Adrenal gland (tissue), 5 donors: ENCODE data around the gene SLC26A8.
"Not testable (repeated sequence)": the region's sequence is repeated elsewhere in the genome, so short reads cannot be mapped to it uniquely, and the experiment has no call there.

ENCODE experiments used
- POLR2A ChIP-seq, 2 donors: fragments of 450-650 bp; IDR thresholded peaks; one replicate each; pipeline ENCODE4 v1.6.1; 2017; ENCODE audit warnings: antibody characterized with exemption in 2 of 2, mild to moderate bottlenecking in 2 of 2, moderate library complexity in 1 of 2
- TF ChIP-seq, protein P1 (sequence below), 6 experiments: fragments of 450-650 bp in 4 of 6; fragments of 200-600 bp in 2 of 6; sonication (generic) in 1 of 6; IDR thresholded peaks; 1 replicate in 5 of 6; 2 replicates in 1 of 6; pipeline versions ENCODE4 v1.5.1 to v1.8.0; 2016 to 2021; ENCODE audit warnings: antibody characterized with exemption in 6 of 6, mild to moderate bottlenecking in 2 of 6, moderate library complexity in 1 of 6
- donor health status: DM: no; HTN: no; CAD: no.

DNA sequence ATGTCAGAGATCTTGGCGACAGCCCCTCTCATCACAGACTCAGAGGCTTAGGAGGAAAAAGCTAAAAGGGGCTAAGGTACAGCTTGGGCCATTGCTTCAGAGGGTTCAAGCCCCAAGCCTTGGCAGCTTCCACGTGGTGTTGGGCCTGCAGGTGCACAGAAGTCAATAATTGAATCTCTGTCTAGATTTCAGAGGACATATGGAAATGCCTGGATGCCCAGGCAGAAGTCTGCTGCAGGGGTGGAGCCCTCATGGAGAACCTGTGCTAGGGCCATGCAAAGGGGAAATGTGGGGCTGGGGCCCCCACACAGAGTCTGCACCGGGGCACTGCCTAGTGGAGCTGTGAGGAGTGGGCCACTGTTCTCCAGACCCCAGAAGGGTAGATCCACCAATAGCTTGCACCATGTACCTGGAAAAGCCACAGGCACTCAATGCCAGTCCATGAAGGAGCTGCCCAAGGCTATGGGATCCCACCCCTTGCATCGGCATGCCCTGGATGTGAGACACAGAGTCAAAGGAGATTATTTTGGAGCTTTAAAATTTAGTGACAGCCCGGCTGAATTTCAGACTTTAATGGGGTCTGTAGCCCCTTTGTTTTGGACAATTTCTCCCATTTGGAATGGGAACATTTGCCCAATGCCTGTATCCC, 115.6 kb downstream of the SLC26A8 start:
- not testable (repeated sequence) for TF ChIP-seq POLR2A (IDR thresholded peaks at IDR 0.05)
- TF ChIP-seq, protein P1, sequence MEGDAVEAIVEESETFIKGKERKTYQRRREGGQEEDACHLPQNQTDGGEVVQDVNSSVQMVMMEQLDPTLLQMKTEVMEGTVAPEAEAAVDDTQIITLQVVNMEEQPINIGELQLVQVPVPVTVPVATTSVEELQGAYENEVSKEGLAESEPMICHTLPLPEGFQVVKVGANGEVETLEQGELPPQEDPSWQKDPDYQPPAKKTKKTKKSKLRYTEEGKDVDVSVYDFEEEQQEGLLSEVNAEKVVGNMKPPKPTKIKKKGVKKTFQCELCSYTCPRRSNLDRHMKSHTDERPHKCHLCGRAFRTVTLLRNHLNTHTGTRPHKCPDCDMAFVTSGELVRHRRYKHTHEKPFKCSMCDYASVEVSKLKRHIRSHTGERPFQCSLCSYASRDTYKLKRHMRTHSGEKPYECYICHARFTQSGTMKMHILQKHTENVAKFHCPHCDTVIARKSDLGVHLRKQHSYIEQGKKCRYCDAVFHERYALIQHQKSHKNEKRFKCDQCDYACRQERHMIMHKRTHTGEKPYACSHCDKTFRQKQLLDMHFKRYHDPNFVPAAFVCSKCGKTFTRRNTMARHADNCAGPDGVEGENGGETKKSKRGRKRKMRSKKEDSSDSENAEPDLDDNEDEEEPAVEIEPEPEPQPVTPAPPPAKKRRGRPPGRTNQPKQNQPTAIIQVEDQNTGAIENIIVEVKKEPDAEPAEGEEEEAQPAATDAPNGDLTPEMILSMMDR (IDR thresholded peaks at IDR 0.05), result not testable (repeated sequence)
